SH-SY5Y (cell line): ENCODE measurements around the gene TLE6.

Source experiments
- GATA2 ChIP-seq: IDR thresholded peaks from 2 replicates; pipeline ENCODE4 v1.6.1; 2011; ENCODE audit warnings: mild to moderate bottlenecking, low read depth, low read length
- GATA3 ChIP-seq: IDR thresholded peaks from 2 replicates; pipeline ENCODE4 v1.6.1; 2011; ENCODE audit warnings: low read depth, mild to moderate bottlenecking, low read length, moderate library complexity

DNA sequence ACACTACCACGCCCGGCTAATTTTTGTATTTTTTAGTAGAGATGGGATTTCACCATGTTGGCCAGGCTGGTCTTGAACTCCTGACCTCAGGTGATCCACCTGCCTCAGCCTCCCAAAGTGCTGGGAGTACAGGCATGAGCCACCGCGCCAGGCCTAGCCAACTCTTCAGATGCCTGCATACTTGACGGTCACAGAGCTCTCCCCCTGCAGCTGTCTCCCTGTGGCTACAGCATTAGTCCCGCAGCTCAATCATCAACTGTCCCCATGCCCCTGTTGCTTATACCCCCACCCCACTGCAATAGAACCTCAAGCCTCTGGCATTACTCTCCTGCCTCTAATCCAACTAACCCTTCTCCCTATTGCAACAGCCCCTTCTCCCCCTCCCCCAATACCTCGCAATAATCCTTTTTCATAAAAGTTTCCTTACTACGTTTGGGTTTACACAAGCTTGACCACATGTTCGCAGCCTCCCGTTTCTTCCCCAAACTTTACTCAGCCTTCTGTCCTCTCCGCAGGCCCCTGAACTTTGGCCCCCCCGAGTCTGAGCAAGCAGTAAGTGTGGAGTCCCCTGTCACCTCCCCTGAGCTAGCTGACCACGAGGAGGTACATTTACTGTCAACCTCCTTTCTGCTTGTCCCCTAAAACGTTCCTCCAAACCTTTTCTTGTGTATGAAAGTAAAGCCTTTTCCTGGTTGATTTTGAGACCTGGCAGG is 34.3 kb upstream of the TLE6 start:
- TF ChIP-seq GATA2 (no peak), GATA3 (no peak)
